HepG2 (cell line): ENCODE measurements around the gene PTGR1. TPM values are rescaled to one million over a fixed set of nuclear protein-coding genes. Genes with fewer than 3 reads are reported as not detected.

Experiments
- ATAC-seq: fragments of 200-7000 bp; cut with Tn5 transposase; 3 replicates; pipeline ENCODE4 v1.9.1; 2020; ENCODE audit warnings: mild to moderate bottlenecking, moderate library complexity
- BruUV-seq: library from RNA; stranded (reverse); fragments of 400-500 nt; replicated peaks from 2 replicates; lab custom pipeline; 2021; lab: Mats Ljungman, UMichigan
- CTCF ChIA-PET: fragments of 300-600 bp; formaldehyde crosslinking; extraction: SDS; loops from one replicate; lab custom pipeline; 2021; ENCODE audit warnings: low total read pairs, inconsistent platforms, low intra/inter-chr PET ratio; lab: Yijun Ruan, JAX
- POLR2A ChIA-PET: fragments of 350-600 bp; sonication (Branson Sonifier 250); formaldehyde crosslinking; loops from one replicate; lab custom pipeline; 2020; ENCODE audit warnings: antibody characterized with exemption, inconsistent platforms; lab: Yijun Ruan, JAX
- DNase-seq: peaks from one replicate; pipeline ENCODE4 v3.0.0-alpha.2; 2015; ENCODE audit warnings: low spot score
- FAIRE-seq: peaks from 3 replicates; lab custom pipeline; 2011; peaks lifted over from hg19 to GRCh38; lab: Jason Lieb, UNC
- H2AFZ ChIP-seq: one replicate; pipeline ENCODE4 v1.6.1; 2011; ENCODE audit warnings: low read length, inconsistent platforms
- H3K27ac ChIP-seq: fragments of 300-600 bp; 3 replicates; pipeline ENCODE4 v1.8.0; 2011; ENCODE audit warnings: mixed run types, mild to moderate bottlenecking, mixed read lengths, low read length, inconsistent platforms; ENCODE audit not compliant: insufficient read depth; ENCODE audit errors: extremely low read length
- H3K27me3 ChIP-seq, 2 experiments: fragments of 200-600 bp in 1 of 2; 2 replicates in 1 of 2; 3 replicates in 1 of 2; pipeline versions ENCODE4 v1.6.0 to v1.8.0; 2011; ENCODE audit warnings: low read length in 2 of 2, mild to moderate bottlenecking in 2 of 2, moderate library complexity in 2 of 2, inconsistent platforms in 1 of 2; ENCODE audit not compliant: insufficient read depth in 2 of 2, control insufficient read depth in 1 of 2
- H3K36me3 ChIP-seq, 2 experiments: fragments of 200-600 bp in 1 of 2; replicated peaks in 1 of 2; 2 replicates in 1 of 2; 3 replicates in 1 of 2; pipeline versions ENCODE4 v1.5.1 to v1.8.0; 2011; ENCODE audit warnings: low read length in 2 of 2, inconsistent platforms in 1 of 2; ENCODE audit not compliant: insufficient read depth in 2 of 2, control insufficient read depth in 1 of 2
- H3K4me1 ChIP-seq: 2 replicates; pipeline ENCODE4 v1.5.1; 2012; ENCODE audit warnings: low read length, inconsistent platforms; ENCODE audit not compliant: insufficient read depth
- H3K4me2 ChIP-seq: 2 replicates; pipeline ENCODE4 v1.6.0; 2011; ENCODE audit warnings: low read depth, low read length, inconsistent platforms
- H3K4me3 ChIP-seq, 3 experiments: fragments of 200-600 bp in 1 of 3; sonication (generic), shearing (Covaris generic) in 1 of 3; replicated peaks in 1 of 3; 2 replicates each; pipeline ENCODE4 v1.5.1; 2011 to 2016; ENCODE audit warnings: low read length in 3 of 3, inconsistent platforms in 2 of 3, low read depth in 2 of 3, mild to moderate bottlenecking in 2 of 3, control low read depth in 1 of 3, mixed read lengths in 1 of 3; ENCODE audit not compliant: insufficient read depth in 1 of 3
- H3K79me2 ChIP-seq: one replicate; pipeline ENCODE4 v1.6.1; 2011; ENCODE audit warnings: low read length, inconsistent platforms; ENCODE audit not compliant: insufficient read depth
- H3K9ac ChIP-seq: 2 replicates; pipeline ENCODE4 v1.6.0; 2011; ENCODE audit warnings: mild to moderate bottlenecking, low read depth, low read length, inconsistent platforms; ENCODE audit not compliant: insufficient read depth
- H3K9me3 ChIP-seq: 2 replicates; pipeline ENCODE4 v1.5.1; 2012; ENCODE audit warnings: mild to moderate bottlenecking, low read length
- H4K20me1 ChIP-seq: 2 replicates; pipeline ENCODE4 v1.6.0; 2011; ENCODE audit warnings: inconsistent platforms, mild to moderate bottlenecking, low read length, moderate library complexity; ENCODE audit not compliant: insufficient read depth
- CCAR2 ChIP-seq: fragments of 200-400 bp; formaldehyde crosslinking; optimal IDR thresholded peaks from 2 replicates; pipeline ENCODE3; 2018; ENCODE audit warnings: low read depth, mild to moderate bottlenecking, low read length, moderate library complexity
- CEBPB ChIP-seq: IDR thresholded peaks from 2 replicates; pipeline ENCODE4 v1.6.1; 2011; ENCODE audit warnings: low read depth, low read length, improper control_type of control experiment, borderline replicate concordance
- EP300 ChIP-seq, 3 experiments: sonication (generic) in 1 of 3; formaldehyde crosslinking in 1 of 3; IDR thresholded peaks; 2 replicates each; pipeline versions ENCODE4 v1.5.1 to v1.6.1; 2011 to 2020; ENCODE audit warnings: low read depth in 2 of 3, low read length in 2 of 3, borderline replicate concordance in 1 of 3, improper control_type of control experiment in 1 of 3, mild to moderate bottlenecking in 1 of 3, missing genetic modification reagents in 1 of 3, moderate library complexity in 1 of 3
- JDP2 ChIP-seq: sonication (generic); formaldehyde crosslinking; IDR thresholded peaks from 2 replicates; pipeline ENCODE4 v1.8.1; 2022; ENCODE audit warnings: missing genetic modification reagents, borderline replicate concordance
- KDM5B ChIP-seq: sonication (generic); formaldehyde crosslinking; IDR thresholded peaks from 2 replicates; pipeline ENCODE4 v1.4.0; 2020; ENCODE audit warnings: missing genetic modification reagents, mild to moderate bottlenecking, borderline replicate concordance
- KLF9 ChIP-seq: IDR thresholded peaks from 2 replicates; pipeline ENCODE4 v1.6.1; 2016; ENCODE audit warnings: low read depth
- MBD4 ChIP-seq: IDR thresholded peaks from 2 replicates; pipeline ENCODE4 v1.6.1; 2012; ENCODE audit warnings: low read length, inconsistent platforms, borderline replicate concordance
- MXI1 ChIP-seq: IDR thresholded peaks from 3 replicates; pipeline ENCODE4 v1.6.1; 2012; ENCODE audit warnings: low read depth, low read length, inconsistent platforms, borderline replicate concordance
- NFKB2 ChIP-seq: sonication (generic); formaldehyde crosslinking; IDR thresholded peaks from 2 replicates; pipeline ENCODE4 v1.4.0; 2020; ENCODE audit warnings: missing genetic modification reagents, borderline replicate concordance
- RNF2 ChIP-seq: fragments of 450-650 bp; conservative IDR thresholded peaks from 2 replicates; pipeline ENCODE4 v1.6.1; 2016; ENCODE audit warnings: low read depth
- SMAD1 ChIP-seq: sonication (generic); formaldehyde crosslinking; IDR thresholded peaks from 2 replicates; pipeline ENCODE4 v1.4.0; 2020; ENCODE audit warnings: missing genetic modification reagents, low read depth, mild to moderate bottlenecking, borderline replicate concordance
- ZBTB3 ChIP-seq: sonication (generic); formaldehyde crosslinking; IDR thresholded peaks from 2 replicates; pipeline ENCODE4 v1.4.0; 2020; ENCODE audit warnings: low read depth, mild to moderate bottlenecking, moderate library complexity, missing genetic modification reagents, borderline replicate concordance
- ZNF251 ChIP-seq: sonication (generic); formaldehyde crosslinking; IDR thresholded peaks from 2 replicates; pipeline ENCODE4 v1.9.0; 2021; ENCODE audit warnings: mild to moderate bottlenecking, missing genetic modification reagents
- WGBS: methylation state at CpG from one replicate; pipeline ENCODE4 v1.1.6; 2017; ENCODE audit warnings: low lambda C conversion rate; 5-methylcytosine and 5-hydroxymethylcytosine counted together
- in situ Hi-C: cut with HindIII; loops from 2 replicates; pipeline ENCODE4 v1.10.0; 2017; ENCODE audit warnings: low pct_unique_long_range_greater_than_20kb; ENCODE audit not compliant: extremely low pct_ligation_motif_present
- intact Hi-C: fragments of 100-400 bp; cut with micrococcal nuclease; formaldehyde crosslinking; loops from one replicate; pipeline ENCODE4 v1.10.0; 2022; ENCODE audit not compliant: unreplicated experiment
- polyA plus RNA-seq, 8 experiments: library from polyadenylated mRNA; depleted of rRNA in 3 of 8; stranded (reverse) in 7 of 8; unstranded in 1 of 8; fragments of >200 nt; fragmentation: Illumina TruSeq in 4 of 8; extraction: Trizol in 4 of 8; gene quantifications; 2 replicates each; pipeline versions ENCODE4 v1.2.1 to v1.2.3, GENCODE V29; 2011 to 2016; ENCODE audit warnings: low read depth in 4 of 8, missing spikeins in 1 of 8, mixed read lengths in 1 of 8; ENCODE audit not compliant: insufficient read depth in 1 of 8
- total RNA-seq, 5 experiments: library from RNA; depleted of rRNA; stranded (reverse); fragments of >200 nt; fragmentation: Illumina TruSeq; extraction: Trizol; gene quantifications; 2 replicates each; pipeline ENCODE4 v1.2.3, GENCODE V29; 2016; ENCODE audit warnings: low read depth in 1 of 5
- TF ChIP-seq, protein P1 (sequence below): sonication (generic); formaldehyde crosslinking; IDR thresholded peaks from 2 replicates; pipeline ENCODE4 v1.4.0; 2020; ENCODE audit warnings: missing genetic modification reagents
- TF ChIP-seq, protein P2 (sequence below): sonication (generic); formaldehyde crosslinking; IDR thresholded peaks from 2 replicates; pipeline ENCODE4 v1.5.0; 2020; ENCODE audit warnings: mild to moderate bottlenecking, missing genetic modification reagents

The PTGR1 gene
- total and polyA plus RNA-seq, 2 of the 13 experiments (the other 11 are each of a cell fraction or from before 2014, with no cell fraction given) = 6.0 to 15.8 TPM

DNA sequence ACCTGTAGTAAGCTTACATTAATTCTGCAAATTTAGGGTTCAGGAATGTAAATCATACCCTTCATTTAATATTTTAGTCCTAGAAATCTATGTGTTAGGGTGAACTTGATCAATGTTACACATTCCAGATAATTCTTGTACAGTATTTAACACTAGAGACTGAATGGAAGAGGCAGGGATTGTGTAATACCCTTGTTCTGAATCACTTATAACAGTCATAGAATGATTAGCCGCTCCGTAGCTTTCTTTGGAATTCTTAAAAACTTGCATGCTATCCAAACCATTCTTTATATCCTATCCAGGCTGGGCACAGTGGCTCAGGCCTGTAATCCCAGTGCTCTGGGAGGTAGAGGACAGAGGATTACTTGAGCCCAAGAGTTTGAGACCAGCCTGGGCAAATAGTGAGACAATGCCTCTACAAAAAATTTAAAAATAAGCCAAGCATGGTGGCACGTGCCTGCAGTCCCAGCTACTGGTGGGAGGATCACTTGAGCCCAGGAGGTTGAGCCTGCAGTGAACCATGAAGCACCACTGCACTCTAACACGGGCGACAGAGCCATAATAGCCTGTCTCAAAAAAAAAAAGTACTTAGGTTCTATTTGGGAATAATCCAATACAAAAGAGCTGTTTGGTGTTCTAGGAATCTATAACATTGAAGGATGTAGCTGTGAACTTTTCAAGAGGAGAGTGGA lies 66.2 kb downstream of the PTGR1 start:
- peaks cover 0 to 9% of the 10 kb centered on the region in 2 experiments; a peak in 2 of 5 replicates for H3K36me3 ChIP-seq
- no TSS peak for BruUV-seq
- in situ Hi-C loops (no loop called here), intact Hi-C loops (no loop called here)
- no peak overlapping the region for H3K27ac ChIP-seq
- peaks cover 8% of the 10 kb centered on the region; the same call in 1 of the 2 replicates for H3K9me3 ChIP-seq
- no peak for ATAC-seq
- H3K27me3 ChIP-seq = no peaks in the 10 kb centered on the region
- FAIRE-seq = no peak
- no peak for DNase-seq
- peak; percentile 23; the same call in 1 of the 2 replicates for TF ChIP-seq CEBPB
- TF ChIP-seq JDP2 = no peak
- no peak overlapping the region for H2AFZ ChIP-seq
- no peaks in the 10 kb centered on the region for H4K20me1 ChIP-seq
- WGBS = 93% methylated on average over 5 of the region's 5 CpGs
- POLR2A ChIA-PET = no interaction called here
- no peak overlapping the region for H3K4me3 ChIP-seq
- H3K4me2 ChIP-seq = no peak overlapping the region
- CTCF ChIA-PET = no interaction called here
- no peak overlapping the region for H3K9ac ChIP-seq
- no peaks in the 10 kb centered on the region for H3K79me2 ChIP-seq
- H3K4me1 ChIP-seq = no peaks in the 10 kb centered on the region

DNA sequence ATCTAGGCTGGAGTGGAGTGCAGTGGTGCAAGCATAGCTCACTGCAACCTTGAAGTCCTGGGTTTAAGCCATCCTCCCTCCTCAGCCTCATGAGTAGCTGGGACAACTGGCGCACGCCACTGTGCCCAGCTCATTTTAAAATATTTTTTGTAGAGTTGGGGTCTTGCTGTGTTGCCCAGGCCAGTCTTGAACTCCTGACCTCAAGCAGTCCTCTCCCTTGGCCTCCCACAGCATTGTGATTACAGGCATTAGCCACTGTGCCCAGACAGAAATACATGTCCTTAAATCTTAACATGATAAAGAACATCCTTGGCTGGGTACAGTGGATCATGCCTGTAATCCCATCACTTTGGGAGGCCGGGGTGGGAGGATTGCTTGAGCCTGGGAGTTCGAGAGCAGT lies 67.7 kb downstream of the PTGR1 start:
- H3K9me3 ChIP-seq = no peaks in the 10 kb centered on the region
- H2AFZ ChIP-seq = no peak overlapping the region
- ATAC-seq = no peak
- WGBS = 95% methylated on average over 4 of the region's 4 CpGs
- intact Hi-C loops (no loop called here), in situ Hi-C loops (no loop called here)
- H3K36me3 ChIP-seq = peaks cover 0 to 13% of the 10 kb centered on the region in 2 experiments; a peak in 3 of 5 replicates
- H3K4me3 ChIP-seq = no peak overlapping the region
- H3K79me2 ChIP-seq = no peaks in the 10 kb centered on the region
- no peak for FAIRE-seq
- H3K27me3 ChIP-seq = no peaks in the 10 kb centered on the region
- BruUV-seq = no TSS peak
- no peaks in the 10 kb centered on the region for H3K4me1 ChIP-seq
- no peak overlapping the region for H3K27ac ChIP-seq
- no peak overlapping the region for H3K9ac ChIP-seq
- H4K20me1 ChIP-seq = no peaks in the 10 kb centered on the region
- no peak for DNase-seq
- H3K4me2 ChIP-seq = no peak overlapping the region
- CTCF ChIA-PET = no interaction called here
- POLR2A ChIA-PET = no interaction called here
- TF ChIP-seq, protein P1, sequence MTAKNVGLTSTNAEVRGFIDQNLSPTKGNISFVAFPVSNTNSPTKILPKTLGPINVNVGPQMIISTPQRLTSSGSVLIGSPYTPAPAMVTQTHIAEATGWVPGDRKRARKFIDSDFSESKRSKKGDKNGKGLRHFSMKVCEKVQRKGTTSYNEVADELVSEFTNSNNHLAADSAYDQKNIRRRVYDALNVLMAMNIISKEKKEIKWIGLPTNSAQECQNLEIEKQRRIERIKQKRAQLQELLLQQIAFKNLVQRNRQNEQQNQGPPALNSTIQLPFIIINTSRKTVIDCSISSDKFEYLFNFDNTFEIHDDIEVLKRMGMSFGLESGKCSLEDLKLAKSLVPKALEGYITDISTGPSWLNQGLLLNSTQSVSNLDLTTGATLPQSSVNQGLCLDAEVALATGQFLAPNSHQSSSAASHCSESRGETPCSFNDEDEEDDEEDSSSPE = no peak
- TF ChIP-seq KDM5B (no peak), NFKB2 (CRISPR knock-in tag) (no peak), MBD4 (no peak), MXI1 (no peak), ZBTB3 (CRISPR knock-in tag) (no peak), KLF9 (no peak), RNF2 (no peak), EP300 (IDR thresholded peaks at IDR 0.05; ENCODE audit: low read depth in 2 of 2, low read length in 2 of 2) (no peak), EP300 (CRISPR knock-in tag; IDR thresholded peaks at IDR 0.05; ENCODE audit: borderline replicate concordance) (no peak), CCAR2 (no peak), ZNF251 (CRISPR knock-in tag) (no peak), SMAD1 (no peak)
- TF ChIP-seq, protein P2, sequence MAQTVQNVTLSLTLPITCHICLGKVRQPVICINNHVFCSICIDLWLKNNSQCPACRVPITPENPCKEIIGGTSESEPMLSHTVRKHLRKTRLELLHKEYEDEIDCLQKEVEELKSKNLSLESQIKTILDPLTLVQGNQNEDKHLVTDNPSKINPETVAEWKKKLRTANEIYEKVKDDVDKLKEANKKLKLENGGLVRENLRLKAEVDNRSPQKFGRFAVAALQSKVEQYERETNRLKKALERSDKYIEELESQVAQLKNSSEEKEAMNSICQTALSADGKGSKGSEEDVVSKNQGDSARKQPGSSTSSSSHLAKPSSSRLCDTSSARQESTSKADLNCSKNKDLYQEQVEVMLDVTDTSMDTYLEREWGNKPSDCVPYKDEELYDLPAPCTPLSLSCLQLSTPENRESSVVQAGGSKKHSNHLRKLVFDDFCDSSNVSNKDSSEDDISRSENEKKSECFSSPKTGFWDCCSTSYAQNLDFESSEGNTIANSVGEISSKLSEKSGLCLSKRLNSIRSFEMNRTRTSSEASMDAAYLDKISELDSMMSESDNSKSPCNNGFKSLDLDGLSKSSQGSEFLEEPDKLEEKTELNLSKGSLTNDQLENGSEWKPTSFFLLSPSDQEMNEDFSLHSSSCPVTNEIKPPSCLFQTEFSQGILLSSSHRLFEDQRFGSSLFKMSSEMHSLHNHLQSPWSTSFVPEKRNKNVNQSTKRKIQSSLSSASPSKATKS (CRISPR knock-in tag) = no peak
